Testis (tissue), 2 donors: ENCODE measurements around the gene PLB1.

ENCODE experiments used
- POLR2A ChIP-seq: fragments of 450-650 bp; IDR thresholded peaks from one replicate; pipeline ENCODE4 v1.6.1; 2017; ENCODE audit warnings: antibody characterized with exemption, mild to moderate bottlenecking, moderate library complexity
- TF ChIP-seq, protein P1 (sequence below), 3 experiments: fragments of 450-650 bp in 2 of 3; fragments of 200-600 bp in 1 of 3; sonication (generic) in 1 of 3; IDR thresholded peaks; one replicate each; pipeline ENCODE4 v1.5.1; 2016 to 2019; ENCODE audit warnings: antibody characterized with exemption in 3 of 3, mild to moderate bottlenecking in 2 of 3, moderate library complexity in 1 of 3

GRCh38 chr2:28496781-28497180, 921 bp downstream of the PLB1 start:
- TF ChIP-seq, protein P1, sequence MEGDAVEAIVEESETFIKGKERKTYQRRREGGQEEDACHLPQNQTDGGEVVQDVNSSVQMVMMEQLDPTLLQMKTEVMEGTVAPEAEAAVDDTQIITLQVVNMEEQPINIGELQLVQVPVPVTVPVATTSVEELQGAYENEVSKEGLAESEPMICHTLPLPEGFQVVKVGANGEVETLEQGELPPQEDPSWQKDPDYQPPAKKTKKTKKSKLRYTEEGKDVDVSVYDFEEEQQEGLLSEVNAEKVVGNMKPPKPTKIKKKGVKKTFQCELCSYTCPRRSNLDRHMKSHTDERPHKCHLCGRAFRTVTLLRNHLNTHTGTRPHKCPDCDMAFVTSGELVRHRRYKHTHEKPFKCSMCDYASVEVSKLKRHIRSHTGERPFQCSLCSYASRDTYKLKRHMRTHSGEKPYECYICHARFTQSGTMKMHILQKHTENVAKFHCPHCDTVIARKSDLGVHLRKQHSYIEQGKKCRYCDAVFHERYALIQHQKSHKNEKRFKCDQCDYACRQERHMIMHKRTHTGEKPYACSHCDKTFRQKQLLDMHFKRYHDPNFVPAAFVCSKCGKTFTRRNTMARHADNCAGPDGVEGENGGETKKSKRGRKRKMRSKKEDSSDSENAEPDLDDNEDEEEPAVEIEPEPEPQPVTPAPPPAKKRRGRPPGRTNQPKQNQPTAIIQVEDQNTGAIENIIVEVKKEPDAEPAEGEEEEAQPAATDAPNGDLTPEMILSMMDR (IDR thresholded peaks at IDR 0.05), result no peak
- TF ChIP-seq POLR2A, result no peak
